HG03025 (cell line): ENCODE results near the gene ACAD8.
"Not testable (repeated sequence)": the region's sequence is repeated elsewhere in the genome, so short reads cannot be mapped to it uniquely, and the experiment has no call there.

Experiments
- ATAC-seq: cut with Tn5 transposase; IDR thresholded peaks from one replicate; pipeline ENCODE4 v1.9.1; 2021; ENCODE audit warnings: mild to moderate bottlenecking, moderate library complexity; ENCODE audit not compliant: unreplicated experiment, low FRiP score

The ACAD8 gene

GRCh38 chr11:134284349-134284748 is 31.0 kb downstream of the ACAD8 start:
- not testable (repeated sequence) for ATAC-seq

DNA sequence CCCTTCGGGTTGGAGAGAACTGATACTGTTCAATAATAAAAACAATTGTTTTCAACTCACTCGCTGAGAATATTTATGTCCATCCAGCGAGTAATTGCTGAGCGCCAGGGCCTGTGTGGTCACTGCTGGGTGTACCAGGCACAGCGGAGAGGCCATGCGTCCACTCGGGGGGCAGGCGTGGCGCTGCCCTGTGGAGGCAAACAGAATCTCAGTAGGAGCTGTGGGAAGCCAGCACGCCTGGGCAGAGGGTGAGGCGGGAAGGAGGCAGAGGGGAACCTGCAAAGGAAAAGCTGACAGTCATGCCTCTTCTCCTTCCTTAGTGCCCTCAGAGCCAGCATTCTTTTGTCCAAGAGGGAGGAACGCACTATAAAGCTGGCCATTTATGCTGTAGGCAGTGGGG is 34.2 kb downstream of the ACAD8 start:
- no peak for ATAC-seq

GRCh38 chr11:134288486-134288885 is 35.1 kb downstream of the ACAD8 start:
- no peak for ATAC-seq

DNA sequence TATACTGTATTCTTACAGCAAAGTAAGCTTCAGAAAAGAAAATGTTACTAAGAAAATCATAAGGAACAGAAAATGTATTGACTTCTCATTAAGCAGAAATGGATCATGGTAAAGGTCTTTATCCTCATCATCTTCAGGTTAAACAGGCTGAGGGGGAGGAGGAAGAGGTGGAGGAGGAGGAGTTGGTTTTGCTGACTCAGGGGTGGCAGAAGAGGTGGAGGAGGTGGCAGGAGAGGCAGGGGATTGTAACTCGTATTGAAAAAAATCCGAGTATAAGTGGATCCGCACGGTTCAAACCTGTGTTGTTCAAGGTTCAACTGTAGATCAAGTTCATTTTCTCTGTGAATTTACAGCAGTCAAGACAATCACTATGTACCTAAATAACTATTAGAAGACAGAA is 35.8 kb downstream of the ACAD8 start:
- no peak for ATAC-seq

DNA sequence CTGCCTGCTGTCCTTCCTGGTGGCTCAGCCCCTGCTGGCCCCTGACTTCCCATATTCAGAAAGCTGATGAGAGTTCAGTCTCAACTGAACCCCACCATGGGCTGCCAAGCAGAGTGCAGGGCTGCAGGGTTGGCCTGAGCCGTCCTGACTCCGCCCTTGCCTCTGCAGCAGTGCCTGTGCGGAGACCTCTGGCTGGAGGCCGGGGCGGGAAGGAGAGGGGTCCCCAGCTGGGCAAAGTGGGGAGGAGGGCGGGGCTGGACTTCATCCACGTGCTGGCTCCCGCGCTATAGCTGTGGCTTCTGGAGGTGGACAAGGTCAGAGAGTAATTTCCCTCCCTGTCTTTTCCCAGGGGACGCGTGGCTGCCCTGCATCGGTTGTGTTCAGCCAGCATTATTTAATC is 36.4 kb downstream of the ACAD8 start:
- no peak for ATAC-seq

GRCh38 chr11:134290646-134291045 is 37.3 kb downstream of the ACAD8 start:
- no peak for ATAC-seq

- no peak for ATAC-seq
Measured at GRCh38 chr11:134291196-134291595, 37.8 kb downstream of the ACAD8 start.

DNA sequence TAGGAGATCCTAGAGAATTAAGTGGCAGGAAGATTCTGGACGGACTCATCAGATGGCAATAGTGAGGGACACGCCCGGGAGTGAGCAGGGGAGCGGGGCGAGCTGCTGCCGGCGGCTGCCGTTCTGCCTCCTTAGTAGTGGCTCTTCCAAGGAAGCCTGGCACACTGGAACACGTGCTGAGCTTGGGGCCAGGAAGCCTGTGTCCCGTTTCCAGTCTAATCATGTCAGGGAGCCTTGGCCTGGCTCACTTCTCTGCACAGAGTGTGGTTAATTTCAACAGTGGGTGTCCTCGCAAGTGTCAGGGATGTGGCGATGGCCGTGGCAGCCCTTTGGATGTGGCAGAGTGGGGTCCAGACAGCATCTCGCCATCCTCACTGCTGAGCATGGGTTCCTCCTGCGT is 39.3 kb downstream of the ACAD8 start:
- no peak for ATAC-seq

DNA sequence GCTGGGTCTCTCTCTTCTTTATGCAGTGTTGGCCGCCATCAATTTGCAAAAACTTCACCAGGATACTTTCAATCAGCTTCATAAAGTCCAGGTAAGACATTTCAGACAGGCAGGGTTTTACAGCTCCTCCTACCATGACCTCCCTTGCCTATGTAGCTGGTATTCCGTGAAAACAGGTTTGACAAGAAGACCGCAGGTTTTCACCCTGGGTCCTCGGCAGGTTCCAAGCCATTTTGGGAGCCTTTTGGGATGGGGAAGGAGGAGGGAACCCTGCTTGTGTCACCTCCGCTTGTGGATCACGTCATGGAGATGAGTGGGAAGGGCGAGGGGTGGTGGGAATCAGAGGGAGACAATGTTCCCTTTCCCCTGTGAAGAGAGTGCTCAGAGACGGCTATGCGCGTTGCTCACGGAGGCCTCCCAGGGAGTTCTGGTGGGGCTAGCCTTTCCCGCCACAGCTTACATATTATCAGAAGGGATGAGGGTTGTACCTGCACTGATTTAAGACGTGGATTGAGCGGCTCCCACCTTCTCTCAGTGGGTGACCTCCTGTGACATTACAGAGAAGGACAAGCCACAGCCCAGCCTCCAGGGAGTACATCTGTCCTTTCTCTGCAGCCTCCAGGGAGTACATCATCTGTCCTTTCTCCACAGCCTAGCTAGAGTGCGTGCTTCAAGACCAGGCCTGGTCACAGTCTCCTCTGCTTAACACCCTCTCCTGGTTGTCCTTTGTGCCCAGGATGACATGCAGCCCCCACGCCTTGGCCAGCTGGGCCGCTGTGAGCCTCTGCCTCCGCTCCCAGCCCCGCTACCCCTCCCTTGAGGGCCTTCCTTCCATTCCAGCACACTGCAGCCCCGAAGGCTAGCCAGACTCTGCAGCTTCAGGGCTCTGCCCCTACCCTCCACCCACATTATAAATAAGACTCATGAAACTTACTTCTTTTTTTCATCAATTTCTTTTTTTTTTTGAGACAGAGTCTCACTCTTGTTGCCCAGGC is 40.0 kb downstream of the ACAD8 start:
- ATAC-seq, result no peak

- no peak for ATAC-seq
Measured at GRCh38 chr11:134294664-134295063, 41.3 kb downstream of the ACAD8 start.

GRCh38 chr11:134312223-134312622 is 58.9 kb downstream of the ACAD8 start:
- no peak for ATAC-seq

DNA sequence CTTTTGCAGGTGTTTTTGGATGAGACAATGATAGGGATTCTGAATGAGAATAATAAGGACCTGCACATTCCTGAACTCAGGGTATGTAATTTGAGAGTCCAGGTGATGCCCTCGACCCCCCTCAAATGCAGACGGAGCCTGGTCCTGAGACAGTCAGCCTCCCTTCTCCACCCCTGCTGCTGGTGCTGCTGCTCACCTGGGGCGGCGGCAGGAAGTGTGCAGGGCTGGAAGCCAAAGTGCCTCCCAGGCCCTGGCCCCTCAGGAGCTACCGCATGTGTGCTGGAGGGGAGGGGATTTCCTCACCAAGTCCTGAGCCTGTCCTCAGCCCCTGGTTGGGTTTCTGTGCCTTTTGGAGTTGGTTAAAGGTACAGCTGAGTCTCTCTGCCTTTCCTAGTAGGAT is 59.4 kb downstream of the ACAD8 start:
- ATAC-seq, result no peak

- no peak for ATAC-seq
Measured at GRCh38 chr11:134313379-134313778, 60.0 kb downstream of the ACAD8 start.

- ATAC-seq, result no peak
Measured at GRCh38 chr11:134313821-134314607, 60.6 kb downstream of the ACAD8 start.
